GM13977 (cell line): ENCODE data around the gene STRA8.

ENCODE experiments used
- DNase-seq: peaks from one replicate; pipeline ENCODE4 v3.0.0; 2012; ENCODE audit warnings: low spot score
- CTCF ChIP-seq: IDR thresholded peaks from 2 replicates; pipeline ENCODE4 v1.5.1; 2012; ENCODE audit warnings: mild to moderate bottlenecking, control low read depth; ENCODE audit not compliant: insufficient read depth; ENCODE audit errors: extremely low read depth, missing control alignments
- in situ Hi-C: fragments of 300-500 bp; cut with MboI; formaldehyde crosslinking; loops from one replicate; pipeline ENCODE4 v1.12.0; 2022; ENCODE audit warnings: low sequenced_read_pairs, low pct_unique_long_range_greater_than_20kb, mixed read lengths, inconsistent platforms; ENCODE audit not compliant: unreplicated experiment

The STRA8 gene

DNA sequence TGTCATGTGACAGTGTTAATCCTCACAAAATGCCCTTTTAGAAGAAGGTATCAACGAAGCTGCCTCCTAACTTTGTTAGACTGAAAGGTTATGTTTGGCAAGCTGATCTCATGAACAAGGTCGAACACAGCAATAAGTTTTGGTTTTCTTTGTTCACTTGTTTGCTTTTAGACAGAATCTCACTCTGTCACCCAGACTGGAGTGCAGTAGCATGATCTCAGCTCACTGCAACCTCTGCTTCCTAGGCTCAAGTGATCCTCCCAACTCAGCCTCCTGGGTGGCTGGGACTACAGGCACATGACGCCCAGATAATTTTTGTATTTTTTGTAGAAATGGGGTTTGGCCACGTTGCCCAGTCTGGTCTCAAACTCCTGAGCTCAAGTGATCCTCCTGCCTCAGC, 1.1 kb downstream of the STRA8 start:
- DNase-seq = no peak
- TF ChIP-seq CTCF = no peak
- in situ Hi-C loops = no loop called here

DNA sequence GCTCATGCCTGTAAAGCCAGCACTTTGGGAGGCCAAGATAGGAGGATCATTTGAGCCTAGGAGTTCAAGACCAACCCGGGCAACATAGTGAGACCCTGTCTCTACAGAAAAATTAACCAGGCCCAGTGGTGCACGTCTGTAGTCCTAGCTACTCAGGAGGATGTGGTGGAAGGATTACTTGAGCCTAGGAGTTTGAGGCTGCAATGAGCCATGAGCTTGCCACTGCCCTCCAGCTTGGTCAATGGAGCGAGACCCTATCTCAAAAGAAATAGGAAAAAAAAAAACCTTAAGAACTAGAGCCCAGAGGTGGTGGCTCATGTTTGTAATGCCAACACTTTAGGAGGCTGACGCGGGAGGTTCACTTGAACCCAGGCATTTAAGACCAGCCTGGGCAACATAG, 2.2 kb downstream of the STRA8 start:
- DNase-seq = no peak
- in situ Hi-C loops = no loop called here
- no peak for TF ChIP-seq CTCF

GRCh38 chr7:135236727-135237126, 3.1 kb downstream of the STRA8 start:
- DNase-seq = peak; percentile 67
- in situ Hi-C loops = no loop called here
- no peak for TF ChIP-seq CTCF

GRCh38 chr7:135238112-135238744, 4.6 kb downstream of the STRA8 start:
- in situ Hi-C loops = no loop called here
- TF ChIP-seq CTCF = peak; percentile 39
- DNase-seq = no peak

- no peak for TF ChIP-seq CTCF
- in situ Hi-C loops = no loop called here
- no peak for DNase-seq
These were observed 5.6 kb downstream of the STRA8 start for GRCh38 chr7:135239263-135239662.

DNA sequence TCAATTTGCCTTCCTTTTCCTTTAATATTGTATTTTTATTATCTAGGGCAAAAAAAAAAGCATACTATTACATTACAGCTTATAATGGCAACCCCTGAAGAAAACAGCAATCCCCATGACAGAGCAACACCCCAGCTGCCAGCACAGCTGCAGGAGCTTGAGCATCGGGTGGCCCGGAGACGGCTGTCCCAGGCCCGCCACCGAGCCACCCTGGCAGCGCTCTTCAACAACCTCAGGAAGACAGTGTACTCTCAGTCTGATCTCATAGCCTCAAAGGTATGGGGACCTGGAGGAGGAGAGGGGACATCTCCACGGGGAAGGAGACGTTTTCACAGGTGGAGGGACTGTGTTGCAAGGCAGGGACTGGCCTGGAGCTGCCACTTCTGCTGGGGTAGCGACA, 6.8 kb downstream of the STRA8 start:
- in situ Hi-C loops = no loop called here
- no peak for DNase-seq
- TF ChIP-seq CTCF = no peak
